ENCODE results near the gene PPP1R27. TPM values are rescaled to one million over a fixed set of nuclear protein-coding genes. Genes with fewer than 3 reads are reported as not detected.

The PPP1R27 gene
- total and polyA plus RNA-seq, 2 donors, result not detected

DNA sequence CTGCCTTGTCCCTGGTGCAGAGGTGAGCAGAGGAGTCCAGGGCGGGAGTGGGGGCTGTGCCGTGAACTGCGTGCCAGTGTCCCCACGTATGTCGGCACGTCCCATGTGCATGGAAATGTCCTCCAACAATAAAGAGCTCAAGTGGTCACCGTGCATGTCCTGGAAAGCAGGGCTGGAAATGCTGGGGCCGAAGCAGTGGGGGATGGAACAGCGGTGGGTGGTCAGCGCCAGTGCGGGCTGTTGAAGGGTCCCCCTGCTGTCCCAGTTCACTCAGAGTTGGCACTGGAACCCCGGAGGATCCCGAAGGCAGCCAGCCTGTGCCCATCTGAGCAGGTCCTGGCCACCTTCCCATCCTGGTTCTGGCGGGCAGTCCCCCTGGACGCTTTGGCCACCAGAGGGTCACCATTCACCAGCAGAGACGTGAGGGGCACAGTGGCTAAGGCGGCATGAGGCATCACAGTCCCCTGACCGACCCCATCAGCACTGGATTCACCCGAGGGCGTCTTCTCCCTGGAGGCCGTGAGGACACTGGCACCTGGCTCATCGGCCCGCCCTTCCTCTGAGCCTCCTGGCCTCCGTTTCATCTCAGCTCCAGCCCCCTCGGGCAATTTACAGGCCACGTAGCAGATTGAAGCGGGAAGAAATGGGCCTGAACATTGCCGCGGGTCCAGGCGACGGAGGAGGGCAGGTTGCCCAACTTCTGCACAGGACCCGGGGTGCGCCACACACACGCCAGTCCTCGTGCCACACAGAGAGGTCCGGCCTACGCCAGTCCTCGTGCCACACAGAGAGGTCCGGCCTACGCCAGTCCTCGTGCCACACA, 20.8 kb downstream of the PPP1R27 start:
- no peak for DNase-seq (ENCODE audit: extremely low spot score)
- Histone ChIP-seq H3K4me1 (ENCODE audit: insufficient read depth) (no peaks in the 10 kb centered on the region), H3K27ac (ENCODE audit: low read depth) (no peak overlapping the region), H3K4me3 (ENCODE audit: low read depth, low read length) (no peak overlapping the region), H3K36me3 (ENCODE audit: insufficient read depth) (no peaks in the 10 kb centered on the region)
- WGBS, result 90% methylated on average over 40 of the region's 41 CpGs

DNA sequence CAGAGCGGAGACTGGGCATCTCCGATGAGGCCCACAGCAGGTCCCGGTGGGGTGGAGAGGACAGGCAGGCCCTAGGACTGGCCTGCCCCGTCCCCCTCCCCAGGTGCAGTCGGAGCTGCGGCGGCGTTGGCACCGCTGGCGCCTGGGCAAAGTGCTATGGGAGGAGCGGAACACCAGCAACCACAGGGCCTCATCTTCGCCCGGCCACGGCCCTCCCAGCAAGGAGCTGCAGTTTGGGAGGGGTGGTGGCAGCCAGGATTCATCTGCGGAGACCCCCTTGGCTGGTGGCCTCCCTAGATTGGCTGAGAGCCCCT, 21.5 kb downstream of the PPP1R27 start:
- Histone ChIP-seq H3K36me3 (ENCODE audit: insufficient read depth) (no peaks in the 10 kb centered on the region), H3K27ac (ENCODE audit: low read depth) (no peak overlapping the region), H3K4me3 (ENCODE audit: low read depth, low read length) (no peak overlapping the region), H3K4me1 (ENCODE audit: insufficient read depth) (no peaks in the 10 kb centered on the region)
- WGBS, result 89% methylated on average over 15 of the region's 15 CpGs
- no peak for DNase-seq (ENCODE audit: extremely low spot score)

DNA sequence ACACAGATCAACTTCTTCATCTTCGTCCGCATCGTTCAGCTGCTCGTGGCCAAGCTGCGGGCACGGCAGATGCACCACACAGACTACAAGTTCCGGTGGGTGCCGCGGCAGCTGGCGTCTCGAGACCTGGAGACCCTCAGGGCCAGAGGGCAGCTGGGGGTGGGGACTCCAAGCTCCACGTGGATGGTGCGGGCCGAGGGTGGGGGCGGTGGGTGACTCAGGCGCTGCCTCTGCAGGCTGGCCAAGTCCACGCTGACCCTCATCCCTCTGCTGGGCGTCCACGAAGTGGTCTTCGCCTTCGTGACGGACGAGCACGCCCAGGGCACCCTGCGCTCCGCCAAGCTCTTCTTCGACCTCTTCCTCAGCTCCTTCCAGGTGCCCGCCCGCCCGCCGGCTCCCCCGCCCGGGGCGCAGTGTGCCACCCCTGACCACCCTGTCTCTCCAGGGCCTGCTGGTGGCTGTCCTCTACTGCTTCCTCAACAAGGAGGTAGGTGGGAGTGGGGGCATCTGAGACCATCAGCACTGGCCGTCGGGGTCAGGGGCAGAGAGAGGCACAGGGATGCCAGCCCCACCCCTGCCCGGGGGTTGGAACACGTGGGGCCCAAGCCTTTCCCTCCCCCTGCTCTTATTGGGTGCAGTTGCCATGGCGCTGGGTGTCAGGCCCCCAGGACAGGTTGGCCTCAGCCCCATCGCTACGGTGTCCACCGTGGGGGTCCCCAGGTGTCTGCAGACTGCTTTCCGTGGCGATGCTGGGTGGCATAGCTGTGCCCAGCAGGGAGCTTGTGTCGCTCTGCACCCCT, 22.1 kb downstream of the PPP1R27 start:
- 83% methylated on average over 45 of the region's 45 CpGs for WGBS

DNA sequence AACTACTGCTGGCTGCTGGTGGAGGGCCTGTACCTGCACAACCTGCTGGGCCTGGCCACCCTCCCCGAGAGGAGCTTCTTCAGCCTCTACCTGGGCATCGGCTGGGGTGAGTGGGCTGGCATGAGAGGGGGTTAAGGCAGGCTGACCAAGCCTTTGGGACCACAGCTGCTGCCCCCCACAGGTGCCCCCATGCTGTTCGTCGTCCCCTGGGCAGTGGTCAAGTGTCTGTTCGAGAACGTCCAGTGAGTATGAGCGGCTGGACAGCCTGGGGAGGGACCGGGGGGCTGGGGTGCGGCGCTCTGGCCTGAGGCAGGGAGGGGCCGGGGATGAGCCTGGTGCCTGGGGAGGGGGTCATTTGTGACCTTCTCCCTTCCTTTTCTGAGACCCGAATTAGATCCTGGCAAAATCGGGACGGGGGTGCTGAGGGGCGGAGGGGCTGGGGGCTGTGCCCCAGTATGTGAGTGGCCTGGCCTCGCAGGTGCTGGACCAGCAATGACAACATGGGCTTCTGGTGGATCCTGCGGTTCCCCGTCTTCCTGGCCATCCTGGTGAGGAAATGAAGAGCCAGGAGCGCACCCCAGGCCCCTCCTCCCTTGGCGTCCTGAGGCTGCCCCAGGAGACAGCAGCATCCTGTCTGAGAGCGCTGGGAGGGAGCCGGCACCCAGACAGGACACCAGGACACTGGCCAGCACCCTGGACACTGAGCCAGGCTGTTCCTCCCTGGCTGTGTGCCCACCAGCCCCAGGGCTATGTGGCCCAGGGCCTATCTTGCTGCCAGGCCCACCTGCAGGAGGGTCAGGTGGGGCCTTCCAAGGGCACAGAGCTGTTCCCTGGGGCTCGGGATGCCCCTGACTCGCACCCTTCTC, 22.9 kb downstream of the PPP1R27 start:
- no peaks in the 10 kb centered on the region for H3K36me3 ChIP-seq (ENCODE audit: insufficient read depth)
- H3K4me1 ChIP-seq (ENCODE audit: insufficient read depth), result no peaks in the 10 kb centered on the region
- no peak overlapping the region for H3K4me3 ChIP-seq (ENCODE audit: low read depth, low read length)
- no peak overlapping the region for H3K27ac ChIP-seq (ENCODE audit: low read depth)
- DNase-seq (ENCODE audit: extremely low spot score), result no peak
- WGBS, result 72% methylated on average over 24 of the region's 24 CpGs

More for the DNA sequence above, 22.1 kb downstream of the PPP1R27 start:
- no peak overlapping the region for H3K4me3 ChIP-seq (ENCODE audit: low read depth, low read length)
- H3K27ac ChIP-seq (ENCODE audit: low read depth), result no peak overlapping the region
- no peaks in the 10 kb centered on the region for H3K36me3 ChIP-seq (ENCODE audit: insufficient read depth)
- no peak for DNase-seq (ENCODE audit: extremely low spot score)
- H3K4me1 ChIP-seq (ENCODE audit: insufficient read depth), result no peaks in the 10 kb centered on the region

DNA sequence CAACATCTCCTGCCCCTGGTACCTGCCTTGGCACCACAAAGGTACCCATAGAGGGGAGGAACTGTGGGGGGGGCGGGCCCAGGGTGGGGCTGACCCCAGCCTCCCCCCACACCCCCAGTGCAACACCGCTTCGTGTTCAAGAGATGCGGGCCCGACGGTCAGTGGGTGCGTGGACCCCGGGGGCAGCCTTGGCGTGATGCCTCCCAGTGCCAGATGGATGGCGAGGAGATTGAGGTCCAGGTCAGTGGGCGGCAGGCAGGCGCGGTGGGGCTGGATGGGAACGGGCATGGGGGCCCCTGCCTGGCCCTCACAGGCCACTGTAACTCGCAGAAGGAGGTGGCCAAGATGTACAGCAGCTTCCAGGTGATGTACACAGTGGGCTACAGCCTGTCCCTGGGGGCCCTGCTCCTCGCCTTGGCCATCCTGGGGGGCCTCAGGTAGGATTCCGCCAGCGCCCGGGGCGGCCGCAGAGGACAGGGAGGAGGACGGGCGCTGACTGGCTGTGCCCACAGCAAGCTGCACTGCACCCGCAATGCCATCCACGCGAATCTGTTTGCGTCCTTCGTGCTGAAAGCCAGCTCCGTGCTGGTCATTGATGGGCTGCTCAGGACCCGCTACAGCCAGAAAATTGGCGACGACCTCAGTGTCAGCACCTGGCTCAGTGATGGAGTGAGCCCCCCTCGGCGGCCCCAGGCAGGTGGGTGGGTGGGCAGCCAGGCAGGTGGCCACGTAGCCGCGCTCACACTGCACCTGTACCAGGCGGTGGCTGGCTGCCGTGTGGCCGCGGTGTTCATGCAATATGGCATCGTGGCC, 23.8 kb downstream of the PPP1R27 start:
- H3K36me3 ChIP-seq (ENCODE audit: insufficient read depth), result no peaks in the 10 kb centered on the region
- H3K27ac ChIP-seq (ENCODE audit: low read depth), result no peak overlapping the region
- DNase-seq (ENCODE audit: extremely low spot score), result no peak
- WGBS, result 87% methylated on average over 42 of the region's 42 CpGs
- H3K4me1 ChIP-seq (ENCODE audit: insufficient read depth), result no peaks in the 10 kb centered on the region
- H3K4me3 ChIP-seq (ENCODE audit: low read depth, low read length), result no peak overlapping the region

DNA sequence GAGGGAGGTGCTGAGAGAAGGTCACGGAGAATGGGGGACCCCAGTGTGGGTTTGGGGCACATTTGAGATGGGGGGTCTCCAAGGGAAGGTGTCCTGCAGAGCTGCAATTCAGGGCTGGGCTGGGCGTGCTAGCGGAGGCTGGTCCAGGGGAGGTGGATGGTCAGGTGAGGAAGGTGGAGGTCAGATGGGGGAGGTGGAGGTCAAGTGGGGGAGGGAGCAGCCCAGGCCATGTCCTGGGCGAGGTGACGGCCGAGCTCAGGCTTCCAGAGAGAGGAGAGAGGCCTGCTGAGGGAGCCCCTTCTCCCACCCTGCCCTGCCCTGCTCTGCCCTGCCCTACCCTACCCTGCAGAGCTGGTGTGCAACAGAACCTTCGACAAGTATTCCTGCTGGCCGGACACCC, 24.4 kb downstream of the PPP1R27 start:
- DNase-seq (ENCODE audit: extremely low spot score), result no peak
- 69% methylated on average over 8 of the region's 8 CpGs for WGBS
- H3K4me1 ChIP-seq (ENCODE audit: insufficient read depth), result no peaks in the 10 kb centered on the region

DNA sequence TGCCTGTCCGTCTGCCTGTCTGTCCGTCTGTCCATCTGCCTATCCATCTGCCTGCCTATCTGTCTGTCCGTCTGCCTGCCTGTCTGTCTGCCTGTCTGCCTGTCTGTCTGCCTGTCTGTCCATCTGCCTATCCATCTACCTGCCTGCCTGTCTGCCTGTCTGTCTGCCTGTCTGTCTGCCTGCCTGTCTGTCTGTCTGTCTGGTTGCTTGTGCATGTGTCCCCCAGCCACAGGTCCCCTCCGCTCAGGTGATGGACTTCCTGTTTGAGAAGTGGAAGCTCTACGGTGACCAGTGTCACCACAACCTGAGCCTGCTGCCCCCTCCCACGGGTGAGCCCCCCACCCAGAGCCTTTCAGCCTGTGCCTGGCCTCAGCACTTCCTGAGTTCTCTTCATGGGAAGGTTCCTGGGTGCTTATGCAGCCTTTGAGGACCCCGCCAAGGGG, 25.3 kb downstream of the PPP1R27 start:
- Histone ChIP-seq H3K4me3 (ENCODE audit: low read depth, low read length) (no peak overlapping the region), H3K4me1 (ENCODE audit: insufficient read depth) (peaks cover under 1% of the 10 kb centered on the region), H3K36me3 (ENCODE audit: insufficient read depth) (no peaks in the 10 kb centered on the region), H3K27ac (ENCODE audit: low read depth) (no peak overlapping the region)
- WGBS, result 80% methylated on average over 7 of the region's 7 CpGs
- DNase-seq (ENCODE audit: extremely low spot score), result no peak

More for the DNA sequence above, 24.4 kb downstream of the PPP1R27 start:
- Histone ChIP-seq H3K36me3 (ENCODE audit: insufficient read depth) (no peaks in the 10 kb centered on the region), H3K4me3 (ENCODE audit: low read depth, low read length) (no peak overlapping the region), H3K27ac (ENCODE audit: low read depth) (no peak overlapping the region)

DNA sequence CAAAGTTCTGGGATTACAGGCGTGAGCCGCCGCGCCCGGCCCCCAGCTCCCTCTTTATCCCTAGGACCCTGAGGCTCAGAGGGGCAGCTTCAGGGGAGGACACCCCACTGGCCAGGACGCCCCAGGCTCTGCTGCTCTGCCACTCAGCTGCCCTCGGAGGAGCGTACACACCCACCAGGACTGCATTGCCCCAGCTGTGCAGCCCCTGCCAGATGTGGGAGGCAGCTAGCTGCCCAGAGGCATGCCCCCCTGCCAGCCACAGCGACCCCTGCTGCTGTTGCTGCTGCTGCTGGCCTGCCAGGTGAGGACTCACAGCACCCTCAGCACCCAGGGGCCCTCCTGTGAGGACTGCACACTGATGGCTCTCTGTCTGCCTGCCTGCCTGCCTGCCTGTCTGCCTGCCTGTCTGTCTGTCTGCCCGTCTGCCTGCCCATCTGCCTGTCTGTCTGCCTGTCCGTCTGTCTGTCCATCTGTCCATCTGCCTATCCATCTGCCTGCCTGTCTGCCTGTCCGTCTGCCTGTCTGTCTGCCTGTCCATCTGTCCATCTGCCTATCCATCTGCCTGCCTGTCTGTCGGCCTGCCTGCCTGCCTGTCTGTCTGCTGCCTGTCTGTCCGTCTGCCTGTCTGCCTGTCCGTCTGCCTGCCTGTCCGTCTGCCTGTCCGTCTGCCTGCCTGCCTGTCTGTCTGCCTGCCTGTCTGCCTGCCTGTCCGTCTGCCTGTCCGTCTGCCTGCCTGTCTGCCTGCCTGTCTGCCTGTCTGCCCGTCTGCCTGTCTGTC, 25.9 kb downstream of the PPP1R27 start:
- peaks cover 3% of the 10 kb centered on the region for H3K4me1 ChIP-seq (ENCODE audit: insufficient read depth)
- H3K36me3 ChIP-seq (ENCODE audit: insufficient read depth), result no peaks in the 10 kb centered on the region

DNA sequence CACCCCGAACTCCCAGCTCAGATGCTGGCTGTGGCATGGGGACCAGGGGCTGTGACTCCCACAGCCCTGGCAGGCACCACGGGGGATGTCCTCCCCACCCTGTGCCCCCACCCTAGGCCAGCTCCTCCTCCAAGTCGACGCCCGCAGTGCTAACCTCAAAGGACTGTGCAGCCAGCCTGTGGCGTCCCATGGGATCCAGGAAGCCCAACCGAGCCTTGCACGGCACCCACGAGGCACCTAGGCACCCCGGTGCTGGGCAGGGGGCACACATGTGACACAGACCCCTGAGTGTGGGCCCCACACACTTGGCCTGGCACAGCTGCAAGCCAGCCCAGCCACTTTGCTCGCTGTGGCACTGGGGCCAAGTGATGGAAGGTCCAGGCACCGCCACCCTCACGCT, 27.0 kb downstream of the PPP1R27 start:
- 73% methylated on average over 13 of the region's 13 CpGs for WGBS
- no peak for DNase-seq (ENCODE audit: extremely low spot score)
- Histone ChIP-seq H3K36me3 (ENCODE audit: insufficient read depth) (no peaks in the 10 kb centered on the region), H3K27ac (ENCODE audit: low read depth) (no peak overlapping the region), H3K4me3 (ENCODE audit: low read depth, low read length) (no peak overlapping the region), H3K4me1 (ENCODE audit: insufficient read depth) (peaks cover 3% of the 10 kb centered on the region)

More for the DNA sequence above, 25.9 kb downstream of the PPP1R27 start:
- Histone ChIP-seq H3K4me3 (ENCODE audit: low read depth, low read length) (no peak overlapping the region), H3K27ac (ENCODE audit: low read depth) (no peak overlapping the region)
- WGBS, result 75% methylated on average over 20 of the region's 20 CpGs
- DNase-seq (ENCODE audit: extremely low spot score), result no peak

DNA sequence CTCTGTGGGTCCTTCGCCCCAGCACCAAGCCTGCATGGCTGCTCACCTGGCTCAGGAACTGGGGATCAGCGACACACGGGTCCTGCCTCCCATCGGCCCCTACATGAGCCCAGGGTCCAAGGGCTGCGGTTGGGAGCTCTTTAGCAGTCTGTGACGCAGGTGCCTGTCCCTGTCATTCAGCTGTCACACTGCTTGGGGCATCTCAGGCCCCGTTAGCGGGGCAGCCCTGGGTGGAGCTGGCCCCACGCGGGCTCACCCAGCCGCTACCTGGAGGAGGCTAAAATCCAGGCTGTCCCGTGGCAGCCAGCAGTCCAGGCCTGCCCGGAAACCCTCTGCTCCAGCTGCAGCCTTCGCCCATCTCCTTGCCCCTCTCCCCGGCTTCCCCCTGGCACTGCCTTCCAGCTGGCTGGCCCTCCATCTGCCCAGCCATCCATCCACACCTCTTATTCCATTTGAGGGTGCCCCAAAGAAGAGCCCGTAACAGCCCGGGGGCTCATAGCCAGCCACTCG, 27.6 kb downstream of the PPP1R27 start:
- WGBS, result 56% methylated on average over 18 of the region's 18 CpGs
- H3K4me3 ChIP-seq (ENCODE audit: low read depth, low read length), result no peak overlapping the region
- H3K4me1 ChIP-seq (ENCODE audit: insufficient read depth), result peaks cover 3% of the 10 kb centered on the region

DNA sequence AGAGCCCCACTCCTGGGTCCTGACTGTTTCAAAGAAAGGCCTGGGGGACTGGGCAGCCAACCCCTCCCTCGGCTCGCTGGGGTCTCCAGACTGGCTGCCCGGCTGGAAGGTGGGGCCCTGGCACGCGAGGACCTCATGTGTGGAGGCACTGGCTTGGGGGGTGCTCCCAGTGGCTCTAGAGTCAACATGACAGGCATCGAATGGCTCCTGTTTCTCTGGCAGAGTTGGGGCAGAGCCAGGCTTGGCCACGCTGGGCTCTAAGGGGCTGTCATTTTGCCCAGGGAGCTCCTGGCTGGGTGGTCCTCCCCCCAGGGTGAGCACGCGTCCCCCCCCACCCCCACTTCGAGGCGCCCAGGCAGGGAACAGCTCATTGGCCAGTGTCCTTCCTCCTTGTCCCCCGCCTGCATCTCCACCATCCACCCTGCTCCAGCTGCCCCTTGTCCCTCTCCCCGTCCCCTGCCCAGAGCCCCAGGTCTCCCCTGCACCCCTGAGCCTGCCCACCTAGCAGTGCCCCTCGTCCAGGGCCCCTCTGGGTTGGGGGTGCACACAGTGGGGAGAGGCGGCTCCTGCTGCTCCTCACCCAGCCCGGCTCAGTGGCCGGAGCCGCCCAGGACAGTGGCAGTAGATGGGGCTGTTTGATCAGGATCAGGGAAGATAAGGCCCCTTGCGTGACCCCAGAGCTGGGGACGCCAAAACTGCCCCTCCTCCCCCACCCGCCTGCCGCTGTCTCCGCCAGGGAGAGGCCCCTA, 28.2 kb downstream of the PPP1R27 start:
- WGBS, result 21% methylated on average over 23 of the region's 23 CpGs
- H3K4me3 ChIP-seq (ENCODE audit: low read depth, low read length), result no peak overlapping the region
- no peak for DNase-seq (ENCODE audit: extremely low spot score)
- H3K4me1 ChIP-seq (ENCODE audit: insufficient read depth), result peaks cover 3% of the 10 kb centered on the region
- no peak overlapping the region for H3K27ac ChIP-seq (ENCODE audit: low read depth)
- no peaks in the 10 kb centered on the region for H3K36me3 ChIP-seq (ENCODE audit: insufficient read depth)

More for the DNA sequence above, 27.6 kb downstream of the PPP1R27 start:
- Histone ChIP-seq H3K36me3 (ENCODE audit: insufficient read depth) (no peaks in the 10 kb centered on the region), H3K27ac (ENCODE audit: low read depth) (no peak overlapping the region)
- DNase-seq (ENCODE audit: extremely low spot score), result no peak

Measured in urinary bladder (tissue), 4 donors.